ENCODE data around the gene GLG1.

DNA sequence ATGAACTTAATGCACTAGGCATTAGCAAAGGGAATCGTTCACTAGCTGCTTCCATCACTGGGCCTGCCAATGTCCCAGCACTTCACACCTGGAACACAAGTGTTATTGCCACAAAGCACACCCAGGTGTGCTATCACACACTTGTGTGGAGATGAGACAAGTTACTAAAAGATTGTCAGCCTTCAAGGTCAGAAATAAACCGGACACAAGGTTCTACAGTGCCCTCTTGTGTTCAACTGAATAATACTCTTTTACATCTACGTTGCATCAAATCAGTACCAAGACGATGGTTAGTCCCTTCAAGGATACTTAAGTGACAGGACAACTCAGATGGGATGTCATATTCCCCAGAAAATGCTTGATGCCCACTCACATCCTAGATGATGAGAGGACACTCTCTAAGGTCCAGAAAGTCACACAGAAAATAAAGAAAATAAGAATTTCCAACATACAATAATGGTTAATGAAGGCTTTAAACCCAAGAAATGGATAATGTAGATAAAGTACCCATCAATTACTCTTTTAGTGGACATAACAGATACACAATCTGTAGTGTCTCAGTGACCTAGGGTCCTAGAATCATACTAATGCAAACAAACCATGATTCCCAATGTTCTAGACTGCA lies 16.4 kb upstream of the GLG1 start:
- no peak for TF ChIP-seq TAF1 (conservative IDR thresholded peaks at IDR 0.05)
- TF ChIP-seq, protein P1, sequence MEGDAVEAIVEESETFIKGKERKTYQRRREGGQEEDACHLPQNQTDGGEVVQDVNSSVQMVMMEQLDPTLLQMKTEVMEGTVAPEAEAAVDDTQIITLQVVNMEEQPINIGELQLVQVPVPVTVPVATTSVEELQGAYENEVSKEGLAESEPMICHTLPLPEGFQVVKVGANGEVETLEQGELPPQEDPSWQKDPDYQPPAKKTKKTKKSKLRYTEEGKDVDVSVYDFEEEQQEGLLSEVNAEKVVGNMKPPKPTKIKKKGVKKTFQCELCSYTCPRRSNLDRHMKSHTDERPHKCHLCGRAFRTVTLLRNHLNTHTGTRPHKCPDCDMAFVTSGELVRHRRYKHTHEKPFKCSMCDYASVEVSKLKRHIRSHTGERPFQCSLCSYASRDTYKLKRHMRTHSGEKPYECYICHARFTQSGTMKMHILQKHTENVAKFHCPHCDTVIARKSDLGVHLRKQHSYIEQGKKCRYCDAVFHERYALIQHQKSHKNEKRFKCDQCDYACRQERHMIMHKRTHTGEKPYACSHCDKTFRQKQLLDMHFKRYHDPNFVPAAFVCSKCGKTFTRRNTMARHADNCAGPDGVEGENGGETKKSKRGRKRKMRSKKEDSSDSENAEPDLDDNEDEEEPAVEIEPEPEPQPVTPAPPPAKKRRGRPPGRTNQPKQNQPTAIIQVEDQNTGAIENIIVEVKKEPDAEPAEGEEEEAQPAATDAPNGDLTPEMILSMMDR (IDR thresholded peaks at IDR 0.05; ENCODE audit: low read depth, low read length, missing input control), result peak; percentile 59
- TF ChIP-seq, protein P2, sequence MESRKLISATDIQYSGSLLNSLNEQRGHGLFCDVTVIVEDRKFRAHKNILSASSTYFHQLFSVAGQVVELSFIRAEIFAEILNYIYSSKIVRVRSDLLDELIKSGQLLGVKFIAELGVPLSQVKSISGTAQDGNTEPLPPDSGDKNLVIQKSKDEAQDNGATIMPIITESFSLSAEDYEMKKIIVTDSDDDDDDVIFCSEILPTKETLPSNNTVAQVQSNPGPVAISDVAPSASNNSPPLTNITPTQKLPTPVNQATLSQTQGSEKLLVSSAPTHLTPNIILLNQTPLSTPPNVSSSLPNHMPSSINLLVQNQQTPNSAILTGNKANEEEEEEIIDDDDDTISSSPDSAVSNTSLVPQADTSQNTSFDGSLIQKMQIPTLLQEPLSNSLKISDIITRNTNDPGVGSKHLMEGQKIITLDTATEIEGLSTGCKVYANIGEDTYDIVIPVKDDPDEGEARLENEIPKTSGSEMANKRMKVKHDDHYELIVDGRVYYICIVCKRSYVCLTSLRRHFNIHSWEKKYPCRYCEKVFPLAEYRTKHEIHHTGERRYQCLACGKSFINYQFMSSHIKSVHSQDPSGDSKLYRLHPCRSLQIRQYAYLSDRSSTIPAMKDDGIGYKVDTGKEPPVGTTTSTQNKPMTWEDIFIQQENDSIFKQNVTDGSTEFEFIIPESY (IDR thresholded peaks at IDR 0.05), result no peak
- no peak for TF ChIP-seq JUND (IDR thresholded peaks at IDR 0.05)
- TF ChIP-seq RAD21 (IDR thresholded peaks at IDR 0.05), result peak; percentile 91 to 92
- TF ChIP-seq, protein P3, sequence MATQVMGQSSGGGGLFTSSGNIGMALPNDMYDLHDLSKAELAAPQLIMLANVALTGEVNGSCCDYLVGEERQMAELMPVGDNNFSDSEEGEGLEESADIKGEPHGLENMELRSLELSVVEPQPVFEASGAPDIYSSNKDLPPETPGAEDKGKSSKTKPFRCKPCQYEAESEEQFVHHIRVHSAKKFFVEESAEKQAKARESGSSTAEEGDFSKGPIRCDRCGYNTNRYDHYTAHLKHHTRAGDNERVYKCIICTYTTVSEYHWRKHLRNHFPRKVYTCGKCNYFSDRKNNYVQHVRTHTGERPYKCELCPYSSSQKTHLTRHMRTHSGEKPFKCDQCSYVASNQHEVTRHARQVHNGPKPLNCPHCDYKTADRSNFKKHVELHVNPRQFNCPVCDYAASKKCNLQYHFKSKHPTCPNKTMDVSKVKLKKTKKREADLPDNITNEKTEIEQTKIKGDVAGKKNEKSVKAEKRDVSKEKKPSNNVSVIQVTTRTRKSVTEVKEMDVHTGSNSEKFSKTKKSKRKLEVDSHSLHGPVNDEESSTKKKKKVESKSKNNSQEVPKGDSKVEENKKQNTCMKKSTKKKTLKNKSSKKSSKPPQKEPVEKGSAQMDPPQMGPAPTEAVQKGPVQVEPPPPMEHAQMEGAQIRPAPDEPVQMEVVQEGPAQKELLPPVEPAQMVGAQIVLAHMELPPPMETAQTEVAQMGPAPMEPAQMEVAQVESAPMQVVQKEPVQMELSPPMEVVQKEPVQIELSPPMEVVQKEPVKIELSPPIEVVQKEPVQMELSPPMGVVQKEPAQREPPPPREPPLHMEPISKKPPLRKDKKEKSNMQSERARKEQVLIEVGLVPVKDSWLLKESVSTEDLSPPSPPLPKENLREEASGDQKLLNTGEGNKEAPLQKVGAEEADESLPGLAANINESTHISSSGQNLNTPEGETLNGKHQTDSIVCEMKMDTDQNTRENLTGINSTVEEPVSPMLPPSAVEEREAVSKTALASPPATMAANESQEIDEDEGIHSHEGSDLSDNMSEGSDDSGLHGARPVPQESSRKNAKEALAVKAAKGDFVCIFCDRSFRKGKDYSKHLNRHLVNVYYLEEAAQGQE (IDR thresholded peaks at IDR 0.05), result no peak
- TF ChIP-seq FOXA1 (IDR thresholded peaks at IDR 0.05), result no peak
- no peak for TF ChIP-seq RXRA (IDR thresholded peaks at IDR 0.05)
- TF ChIP-seq NR2F2 (IDR thresholded peaks at IDR 0.05), result no peak
